ENCODE results near the gene TMEM229B. TPM values are rescaled to one million over a fixed set of nuclear protein-coding genes. Genes with fewer than 3 reads are reported as not detected.
"Not testable (repeated sequence)": the region's sequence is repeated elsewhere in the genome, so short reads cannot be mapped to it uniquely, and the experiment has no call there.

The TMEM229B gene
- polyA plus RNA-seq, 3 donors = 2.6 to 3.4 (median 3.0) TPM

- no peak for DNase-seq (ENCODE audit: low read depth in 3 of 3, low spot score in 2 of 3)
These were observed 29.2 kb downstream of the TMEM229B start for GRCh38 chr14:67459336-67459735.

- DNase-seq (ENCODE audit: low read depth in 3 of 3, low spot score in 2 of 3) = peak; percentile 10 to 16 (median 14)
These were observed 30.7 kb downstream of the TMEM229B start for GRCh38 chr14:67457782-67458181.

GRCh38 chr14:67456732-67457131 is 31.8 kb downstream of the TMEM229B start:
- DNase-seq (ENCODE audit: low read depth in 3 of 3, low spot score in 2 of 3) = no peak

GRCh38 chr14:67453575-67454300 is 34.8 kb downstream of the TMEM229B start:
- no peak for DNase-seq (ENCODE audit: low read depth in 3 of 3, low spot score in 2 of 3)

- DNase-seq (ENCODE audit: low read depth in 3 of 3, low spot score in 2 of 3) = not testable (repeated sequence)
These were observed 36.9 kb downstream of the TMEM229B start for GRCh38 chr14:67451667-67452066.

- DNase-seq (ENCODE audit: low read depth in 3 of 3, low spot score in 2 of 3) = no peak
These were observed 39.4 kb downstream of the TMEM229B start for GRCh38 chr14:67449096-67449495.

GRCh38 chr14:67447033-67447381 is 41.5 kb downstream of the TMEM229B start:
- DNase-seq (ENCODE audit: low read depth in 3 of 3, low spot score in 2 of 3) = no peak

- no peak for DNase-seq (ENCODE audit: low read depth in 3 of 3, low spot score in 2 of 3)
These were observed 42.0 kb downstream of the TMEM229B start for GRCh38 chr14:67446371-67447032.

GRCh38 chr14:67444395-67444794 is 44.1 kb downstream of the TMEM229B start:
- DNase-seq (ENCODE audit: low read depth in 3 of 3, low spot score in 2 of 3) = no peak

- no peak for DNase-seq (ENCODE audit: low read depth in 3 of 3, low spot score in 2 of 3)
These were observed 46.2 kb downstream of the TMEM229B start for GRCh38 chr14:67442139-67442906.

GRCh38 chr14:67441672-67442071 is 46.8 kb downstream of the TMEM229B start:
- no peak for DNase-seq (ENCODE audit: low read depth in 3 of 3, low spot score in 2 of 3)

GRCh38 chr14:67441256-67441655 is 47.3 kb downstream of the TMEM229B start:
- no peak for DNase-seq (ENCODE audit: low read depth in 3 of 3, low spot score in 2 of 3)

GRCh38 chr14:67440513-67440912 is 48.0 kb downstream of the TMEM229B start:
- DNase-seq (ENCODE audit: low read depth in 3 of 3, low spot score in 2 of 3) = no peak

- DNase-seq (ENCODE audit: low read depth in 3 of 3, low spot score in 2 of 3) = no peak
These were observed 49.6 kb downstream of the TMEM229B start for GRCh38 chr14:67438969-67439368.

GRCh38 chr14:67436006-67436866 is 52.3 kb downstream of the TMEM229B start:
- no peak for DNase-seq (ENCODE audit: low read depth in 3 of 3, low spot score in 2 of 3)

- no peak for DNase-seq (ENCODE audit: low read depth in 3 of 3, low spot score in 2 of 3)
These were observed 52.9 kb downstream of the TMEM229B start for GRCh38 chr14:67435603-67436002.

- no peak for DNase-seq (ENCODE audit: low read depth in 3 of 3, low spot score in 2 of 3)
These were observed 56.4 kb downstream of the TMEM229B start for GRCh38 chr14:67432050-67432564.

- DNase-seq (ENCODE audit: low read depth in 3 of 3, low spot score in 2 of 3) = no peak
These were observed 58.9 kb downstream of the TMEM229B start for GRCh38 chr14:67429510-67430205.

GRCh38 chr14:67428501-67429031 is 60.0 kb downstream of the TMEM229B start:
- no peak for DNase-seq (ENCODE audit: low read depth in 3 of 3, low spot score in 2 of 3)
